PC-3 (cell line): ENCODE measurements around the gene SMAP1.

Experiments
- EZH2 ChIP-seq: fragments of 300-600 bp; sonication (generic); IDR thresholded peaks from one replicate; pipeline ENCODE4 v1.6.1; 2017; ENCODE audit warnings: antibody characterized with exemption, mild to moderate bottlenecking, low read length; ENCODE audit not compliant: unreplicated experiment
- EZH2phosphoT487 ChIP-seq: fragments of 300-600 bp; sonication (generic); IDR thresholded peaks from 2 replicates; pipeline ENCODE4 v1.6.1; 2018; ENCODE audit warnings: mild to moderate bottlenecking, antibody characterized with exemption, low read length, borderline replicate concordance
- TF ChIP-seq, protein P1 (sequence below): fragments of 300-600 bp; sonication (generic); conservative IDR thresholded peaks from 2 replicates; pipeline ENCODE4 v1.5.1; 2017; ENCODE audit warnings: antibody characterized with exemption, low read depth, mild to moderate bottlenecking, low read length

DNA sequence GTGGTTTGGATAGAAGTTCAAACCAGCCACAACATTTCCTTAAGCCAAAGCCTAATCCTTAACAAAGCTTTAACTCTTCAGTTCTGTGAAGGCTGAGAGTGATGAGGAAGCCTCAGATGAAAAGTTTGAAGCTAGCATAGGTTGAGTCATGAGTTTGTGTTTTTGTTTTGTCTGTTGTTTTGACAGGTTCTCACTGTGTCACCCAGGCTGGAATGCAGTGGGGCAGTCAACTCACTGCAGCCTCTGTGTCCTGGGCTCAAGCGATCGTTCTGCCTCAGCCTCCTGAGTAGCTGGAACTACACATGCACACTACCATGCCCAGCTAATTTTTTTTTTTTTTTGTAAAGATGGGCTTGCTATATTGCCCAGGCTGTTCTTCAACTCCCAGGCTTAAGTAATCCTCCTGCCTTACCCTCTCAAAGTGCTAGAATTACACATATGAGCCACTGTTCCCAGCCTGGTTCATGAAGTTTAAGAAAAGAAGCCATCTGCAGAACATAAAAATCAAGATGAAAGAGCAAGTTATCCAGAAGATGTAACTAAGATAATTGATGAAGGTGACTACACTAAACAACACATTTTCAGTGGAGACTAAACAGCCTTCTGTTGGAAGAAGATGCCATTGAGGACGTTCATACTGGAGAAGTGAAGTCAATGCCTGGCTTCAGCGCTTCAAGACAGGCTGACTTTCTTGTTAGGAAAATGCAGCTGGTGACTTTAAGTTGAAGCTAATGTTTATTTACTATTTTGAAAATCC, 96.2 kb downstream of the SMAP1 start:
- TF ChIP-seq, protein P1, sequence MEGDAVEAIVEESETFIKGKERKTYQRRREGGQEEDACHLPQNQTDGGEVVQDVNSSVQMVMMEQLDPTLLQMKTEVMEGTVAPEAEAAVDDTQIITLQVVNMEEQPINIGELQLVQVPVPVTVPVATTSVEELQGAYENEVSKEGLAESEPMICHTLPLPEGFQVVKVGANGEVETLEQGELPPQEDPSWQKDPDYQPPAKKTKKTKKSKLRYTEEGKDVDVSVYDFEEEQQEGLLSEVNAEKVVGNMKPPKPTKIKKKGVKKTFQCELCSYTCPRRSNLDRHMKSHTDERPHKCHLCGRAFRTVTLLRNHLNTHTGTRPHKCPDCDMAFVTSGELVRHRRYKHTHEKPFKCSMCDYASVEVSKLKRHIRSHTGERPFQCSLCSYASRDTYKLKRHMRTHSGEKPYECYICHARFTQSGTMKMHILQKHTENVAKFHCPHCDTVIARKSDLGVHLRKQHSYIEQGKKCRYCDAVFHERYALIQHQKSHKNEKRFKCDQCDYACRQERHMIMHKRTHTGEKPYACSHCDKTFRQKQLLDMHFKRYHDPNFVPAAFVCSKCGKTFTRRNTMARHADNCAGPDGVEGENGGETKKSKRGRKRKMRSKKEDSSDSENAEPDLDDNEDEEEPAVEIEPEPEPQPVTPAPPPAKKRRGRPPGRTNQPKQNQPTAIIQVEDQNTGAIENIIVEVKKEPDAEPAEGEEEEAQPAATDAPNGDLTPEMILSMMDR = no peak
- TF ChIP-seq EZH2phosphoT487 = no peak
- TF ChIP-seq EZH2 = no peak
